AG09309 (cell line): ENCODE data around the gene FOXN3.

Experiments used
- DNase-seq: peaks from one replicate; pipeline ENCODE4 v3.0.0-alpha.2; 2010; ENCODE audit warnings: low read depth
- H3K4me3 ChIP-seq: 2 replicates; pipeline ENCODE4 v1.5.1; 2011; ENCODE audit warnings: mild to moderate bottlenecking, low read depth, low read length, moderate library complexity; ENCODE audit not compliant: control insufficient read depth
- TF ChIP-seq, protein P1 (sequence below): IDR thresholded peaks from 2 replicates; pipeline ENCODE4 v1.5.1; 2011; ENCODE audit warnings: mild to moderate bottlenecking, low read depth, low read length, inconsistent platforms; ENCODE audit not compliant: insufficient read depth, control insufficient read depth; ENCODE audit errors: missing control alignments

Gene FOXN3

DNA sequence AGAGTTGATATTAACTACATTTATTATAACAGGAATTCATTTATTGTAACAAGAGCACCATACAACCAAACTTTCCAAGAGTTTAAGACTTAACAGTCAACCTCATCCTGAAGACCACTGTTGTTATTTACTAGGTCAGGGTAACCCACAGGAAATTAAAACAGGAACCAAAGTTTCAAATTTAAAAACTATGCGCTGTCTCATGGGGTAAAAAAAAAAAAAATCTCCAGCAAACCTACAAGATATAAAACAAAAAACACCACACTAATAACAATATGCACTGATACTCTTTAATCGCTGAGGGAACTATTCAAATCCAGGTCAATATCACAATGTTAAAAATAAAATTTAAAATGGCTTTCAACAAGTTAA is 44.5 kb downstream of the FOXN3 start:
- H3K4me3 ChIP-seq = no peak overlapping the region
- TF ChIP-seq, protein P1, sequence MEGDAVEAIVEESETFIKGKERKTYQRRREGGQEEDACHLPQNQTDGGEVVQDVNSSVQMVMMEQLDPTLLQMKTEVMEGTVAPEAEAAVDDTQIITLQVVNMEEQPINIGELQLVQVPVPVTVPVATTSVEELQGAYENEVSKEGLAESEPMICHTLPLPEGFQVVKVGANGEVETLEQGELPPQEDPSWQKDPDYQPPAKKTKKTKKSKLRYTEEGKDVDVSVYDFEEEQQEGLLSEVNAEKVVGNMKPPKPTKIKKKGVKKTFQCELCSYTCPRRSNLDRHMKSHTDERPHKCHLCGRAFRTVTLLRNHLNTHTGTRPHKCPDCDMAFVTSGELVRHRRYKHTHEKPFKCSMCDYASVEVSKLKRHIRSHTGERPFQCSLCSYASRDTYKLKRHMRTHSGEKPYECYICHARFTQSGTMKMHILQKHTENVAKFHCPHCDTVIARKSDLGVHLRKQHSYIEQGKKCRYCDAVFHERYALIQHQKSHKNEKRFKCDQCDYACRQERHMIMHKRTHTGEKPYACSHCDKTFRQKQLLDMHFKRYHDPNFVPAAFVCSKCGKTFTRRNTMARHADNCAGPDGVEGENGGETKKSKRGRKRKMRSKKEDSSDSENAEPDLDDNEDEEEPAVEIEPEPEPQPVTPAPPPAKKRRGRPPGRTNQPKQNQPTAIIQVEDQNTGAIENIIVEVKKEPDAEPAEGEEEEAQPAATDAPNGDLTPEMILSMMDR = no peak
- no peak for DNase-seq

- TF ChIP-seq, protein P1 = no peak
- no peak for DNase-seq
- no peak overlapping the region for H3K4me3 ChIP-seq
Observed at GRCh38 chr14:89371585-89372511, 45.2 kb downstream of the FOXN3 start.

GRCh38 chr14:89370781-89371180 is 46.3 kb downstream of the FOXN3 start:
- TF ChIP-seq, protein P1 = no peak
- no peak for DNase-seq
- no peak overlapping the region for H3K4me3 ChIP-seq

DNA sequence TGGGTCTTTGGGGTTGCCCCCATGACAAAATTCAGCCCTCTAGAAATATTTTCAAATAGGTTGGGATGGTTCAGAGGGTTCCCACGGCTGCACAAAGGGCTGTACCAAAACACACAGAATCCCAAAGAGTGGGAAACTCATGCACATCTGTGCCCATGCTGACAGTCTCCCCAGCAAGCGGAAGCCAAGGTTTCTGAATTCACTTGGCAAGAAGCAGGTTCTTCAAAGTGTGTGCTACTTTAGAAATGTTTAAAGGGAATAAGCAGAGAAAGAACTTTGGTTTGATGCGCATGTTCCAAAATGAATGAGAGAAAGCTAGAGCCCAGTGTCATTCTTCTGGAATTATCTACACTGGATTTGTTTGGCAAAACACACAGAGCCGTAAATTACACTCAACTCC is 46.7 kb downstream of the FOXN3 start:
- no peak for DNase-seq
- TF ChIP-seq, protein P1 = no peak
- H3K4me3 ChIP-seq = no peak overlapping the region

- TF ChIP-seq, protein P1 = no peak
- no peak overlapping the region for H3K4me3 ChIP-seq
- DNase-seq = no peak
Observed at GRCh38 chr14:89369656-89370055, 47.4 kb downstream of the FOXN3 start.

DNA sequence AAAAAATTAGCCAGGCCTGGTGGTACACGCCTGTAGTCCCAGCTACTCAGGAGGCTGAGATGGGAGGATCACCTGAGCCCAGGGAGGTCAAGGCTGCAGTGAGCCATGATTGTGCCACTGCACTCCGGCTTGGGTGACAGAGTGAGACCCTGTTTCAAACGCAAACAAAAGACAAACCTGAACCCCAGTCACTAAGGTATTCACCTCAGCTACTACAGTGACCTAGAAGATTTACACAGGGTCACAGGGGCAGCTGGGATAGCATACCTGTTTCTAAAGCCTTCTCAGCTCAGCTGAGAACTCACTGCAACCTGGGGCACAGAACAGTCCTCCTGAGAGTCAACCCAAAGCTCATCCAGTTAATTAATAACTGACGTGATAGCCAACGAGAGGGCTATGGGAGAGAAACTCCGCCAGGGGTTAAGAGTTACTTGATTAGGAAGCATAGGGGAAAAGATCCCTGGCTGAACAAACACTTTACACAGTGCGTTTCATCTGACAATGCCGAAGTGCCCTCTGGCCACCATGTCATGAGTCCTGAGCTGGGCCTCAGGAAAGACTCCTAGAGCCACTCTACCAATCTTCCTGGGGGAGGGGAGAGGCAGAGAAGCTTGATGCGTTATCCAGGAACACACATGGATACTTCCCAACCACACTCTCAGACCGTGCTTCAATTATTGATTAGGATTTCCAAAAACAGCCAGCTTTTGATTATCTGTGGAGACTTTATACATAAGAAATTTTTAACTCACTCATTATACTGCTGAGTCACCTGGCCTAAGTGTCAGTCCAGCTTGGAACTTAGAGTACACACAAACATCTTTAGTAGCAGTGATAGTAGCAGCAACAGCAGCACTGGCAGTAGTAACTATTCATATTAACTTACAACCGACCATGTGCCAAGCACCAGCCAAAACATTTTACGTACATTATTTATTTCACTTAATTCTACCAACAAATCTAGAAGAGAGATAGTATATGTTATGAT is 48.2 kb downstream of the FOXN3 start:
- no peak overlapping the region for H3K4me3 ChIP-seq
- TF ChIP-seq, protein P1 = no peak
- no peak for DNase-seq
